ENCODE results near the gene PHKA2.

The PHKA2 gene

GRCh38 chrX:18887177-18887824, 96.6 kb downstream of the PHKA2 start:
- no peak for DNase-seq

DNA sequence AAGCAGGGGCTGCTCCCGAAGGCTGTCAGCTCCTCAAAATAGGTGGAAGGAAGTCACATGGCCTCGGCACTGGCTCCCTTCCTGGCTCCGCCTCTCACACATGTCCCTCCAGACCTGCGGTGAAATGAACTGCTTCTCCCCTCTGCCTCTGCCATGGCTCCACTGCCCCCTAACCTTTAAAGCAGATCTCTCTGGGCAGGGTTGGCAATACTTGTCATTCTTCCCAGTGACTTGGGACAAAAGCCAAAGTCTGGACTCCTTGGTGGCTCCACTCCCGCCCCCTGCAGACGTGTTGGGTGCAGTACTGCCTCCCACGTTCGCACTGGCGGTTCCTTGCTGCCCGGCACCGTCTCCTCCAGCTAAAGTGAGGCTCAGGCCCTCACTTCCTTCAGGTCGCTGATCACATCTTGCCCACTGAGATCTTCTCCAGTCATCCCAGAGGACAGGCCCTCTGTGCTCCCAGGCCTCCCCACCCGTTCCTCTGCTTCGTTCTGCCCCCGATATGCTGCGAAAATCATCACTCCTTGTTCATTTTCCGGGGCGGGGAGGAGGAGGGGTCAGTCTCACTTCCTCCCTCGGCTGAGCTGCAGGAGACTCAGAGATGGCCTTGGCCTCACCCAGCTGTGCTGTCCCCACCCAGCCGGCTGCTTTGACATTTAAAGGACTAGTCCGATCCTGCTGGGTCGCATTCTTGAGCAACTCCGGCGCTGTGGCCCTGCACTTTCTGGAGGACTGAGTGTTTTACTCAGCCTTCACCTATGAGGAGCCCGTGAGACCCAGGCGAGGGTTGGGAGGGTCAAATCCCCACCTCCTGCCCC, 97.4 kb downstream of the PHKA2 start:
- peak; percentile 30 to 42 for DNase-seq

DNA sequence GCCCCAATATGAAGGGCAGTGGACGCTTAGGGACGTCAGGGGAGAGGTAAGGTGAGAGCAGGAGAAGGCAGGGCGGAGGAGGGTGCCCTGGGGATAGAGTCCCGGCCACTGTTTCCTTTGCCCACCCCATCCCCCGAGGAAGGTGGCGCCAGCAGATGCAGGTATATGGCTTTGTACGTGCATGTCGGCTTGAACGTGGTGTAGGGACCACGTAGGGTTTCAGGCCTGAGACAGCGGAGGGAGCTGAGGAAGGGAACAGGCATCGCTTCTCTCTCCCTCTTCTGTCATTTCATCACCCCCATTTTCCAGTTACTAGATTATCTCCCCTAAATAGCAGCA, 97.9 kb downstream of the PHKA2 start:
- no peak for DNase-seq

DNA sequence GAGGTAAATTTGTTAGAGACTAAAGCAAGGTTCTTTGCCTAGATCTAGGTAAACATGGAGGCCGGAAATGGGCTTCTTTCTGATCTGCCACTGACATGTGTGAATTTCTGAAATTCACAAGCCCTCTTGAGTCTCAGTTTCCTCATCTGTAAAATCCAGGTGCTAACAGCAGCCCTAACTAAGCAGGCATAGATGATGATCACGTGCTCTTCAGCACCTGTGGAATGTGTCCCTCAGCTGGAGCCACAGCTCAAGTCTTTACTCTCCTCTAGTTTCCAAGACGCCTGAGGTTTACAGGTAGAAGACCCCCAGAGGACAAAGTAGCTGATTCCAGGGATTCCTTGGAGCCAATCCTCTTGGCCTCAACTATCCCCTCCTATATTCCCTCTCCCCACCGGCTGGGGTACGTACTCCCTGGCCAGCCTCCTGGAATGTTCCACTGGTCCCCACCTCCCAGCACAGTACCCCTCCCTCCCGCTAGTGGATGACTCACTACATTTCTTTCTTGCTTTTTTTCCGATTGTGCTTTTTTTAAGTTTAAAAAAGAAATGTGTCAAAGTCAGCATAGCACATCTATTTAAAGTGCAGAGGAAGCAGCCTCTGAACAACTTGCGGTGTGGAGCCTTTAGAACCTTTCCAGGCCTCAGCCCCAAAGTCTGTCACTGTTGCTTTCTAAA, 98.4 kb downstream of the PHKA2 start:
- DNase-seq, result no peak

- DNase-seq, result no peak
Measured at GRCh38 chrX:18884916-18885315, 99.0 kb downstream of the PHKA2 start.

GRCh38 chrX:18883961-18884765, 99.8 kb downstream of the PHKA2 start:
- no peak for DNase-seq

GRCh38 chrX:18883234-18883960, 100.5 kb downstream of the PHKA2 start:
- no peak for DNase-seq

DNA sequence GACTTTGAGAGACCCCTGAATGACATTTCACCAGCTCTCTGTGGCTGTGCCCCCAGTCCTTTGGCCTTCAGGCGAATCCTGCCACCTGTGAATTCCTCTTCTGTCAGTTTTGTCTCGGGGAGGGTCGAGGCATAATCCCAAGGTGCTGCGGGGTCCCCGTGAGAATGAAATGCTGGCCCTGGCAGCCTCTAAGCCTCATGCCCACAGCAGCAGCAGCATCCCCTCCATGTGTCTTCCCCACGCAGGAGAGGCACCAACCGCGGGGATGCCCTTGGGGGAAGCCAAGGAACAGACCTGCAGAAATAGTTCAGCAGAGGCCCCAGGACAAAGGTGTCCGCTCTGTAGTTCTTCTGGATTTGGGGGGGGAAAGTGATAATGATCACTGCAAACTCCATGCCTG, 104.8 kb downstream of the PHKA2 start:
- no peak for DNase-seq

DNA sequence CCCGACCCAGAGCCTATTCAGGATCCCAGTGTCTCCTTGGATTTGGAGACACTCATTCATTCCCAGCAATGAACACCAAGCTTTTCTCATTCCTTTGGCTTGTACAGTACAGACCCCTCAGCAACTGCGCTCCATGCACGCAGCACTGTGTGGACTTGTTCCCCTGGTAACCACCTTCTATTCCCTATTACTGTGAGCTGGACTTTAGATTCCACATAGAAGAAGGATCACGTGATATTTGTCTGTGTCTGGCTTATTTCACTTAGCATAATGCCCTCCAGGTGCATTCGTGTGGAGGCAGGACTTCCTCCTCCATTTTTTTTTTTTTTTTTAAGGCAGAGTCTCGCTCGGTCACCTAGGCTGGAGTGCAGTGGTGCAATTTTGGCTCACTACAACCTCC, 106.4 kb downstream of the PHKA2 start:
- no peak for DNase-seq

GRCh38 chrX:18875256-18875878, 108.5 kb downstream of the PHKA2 start:
- DNase-seq, result no peak

DNA sequence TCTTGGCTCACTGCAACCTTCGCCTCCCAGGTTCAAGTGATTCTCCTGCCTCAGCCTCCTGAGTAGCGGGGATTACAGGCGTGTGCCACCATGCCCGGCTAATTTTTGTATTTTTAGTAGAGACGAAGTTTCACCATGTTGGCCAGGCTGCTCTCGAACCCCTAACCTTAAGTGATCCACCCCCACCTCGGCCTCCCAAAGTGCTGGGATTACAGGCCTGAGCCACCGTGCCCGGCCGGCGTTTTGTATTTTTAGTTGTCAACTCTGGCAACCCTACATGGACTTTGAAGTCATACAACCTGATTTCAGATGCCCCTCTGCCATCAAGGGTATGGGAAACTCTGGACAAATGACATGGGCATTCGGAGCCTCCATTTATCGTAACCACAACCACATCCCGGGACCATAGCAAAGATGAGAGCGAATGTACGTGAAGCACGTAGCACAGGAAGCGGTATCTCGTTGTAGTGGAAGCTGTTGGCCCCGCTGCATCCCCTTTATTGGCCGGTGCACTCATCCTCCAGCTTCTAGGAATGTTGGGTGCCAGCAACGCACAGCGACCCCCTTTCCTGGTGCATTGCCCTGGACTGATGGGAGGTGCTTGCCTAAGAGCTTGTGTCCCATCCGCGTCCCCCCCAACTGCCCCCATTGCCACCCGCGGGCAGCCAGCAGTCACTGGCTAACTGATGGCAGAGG, 109.2 kb downstream of the PHKA2 start:
- no peak for DNase-seq

DNA sequence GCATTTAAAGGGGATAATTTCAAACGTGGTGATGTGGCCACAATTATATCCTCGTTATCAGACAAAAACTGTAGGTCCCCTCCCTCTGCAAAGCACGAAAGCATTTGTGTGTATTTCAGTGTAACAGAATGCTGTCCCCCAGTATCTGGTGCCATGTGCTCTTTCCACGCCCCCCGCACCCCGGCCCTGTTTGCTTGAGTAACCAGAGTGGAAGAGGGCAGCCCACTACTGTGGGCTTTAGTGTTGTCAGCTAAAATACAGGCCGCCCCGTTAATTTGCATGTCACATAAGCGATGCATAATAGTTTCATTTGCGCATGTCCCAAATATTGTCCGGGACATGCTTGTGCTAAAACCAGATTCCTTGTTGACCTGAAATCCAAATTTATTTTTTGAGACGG, 110.1 kb downstream of the PHKA2 start:
- DNase-seq, result no peak

DNA sequence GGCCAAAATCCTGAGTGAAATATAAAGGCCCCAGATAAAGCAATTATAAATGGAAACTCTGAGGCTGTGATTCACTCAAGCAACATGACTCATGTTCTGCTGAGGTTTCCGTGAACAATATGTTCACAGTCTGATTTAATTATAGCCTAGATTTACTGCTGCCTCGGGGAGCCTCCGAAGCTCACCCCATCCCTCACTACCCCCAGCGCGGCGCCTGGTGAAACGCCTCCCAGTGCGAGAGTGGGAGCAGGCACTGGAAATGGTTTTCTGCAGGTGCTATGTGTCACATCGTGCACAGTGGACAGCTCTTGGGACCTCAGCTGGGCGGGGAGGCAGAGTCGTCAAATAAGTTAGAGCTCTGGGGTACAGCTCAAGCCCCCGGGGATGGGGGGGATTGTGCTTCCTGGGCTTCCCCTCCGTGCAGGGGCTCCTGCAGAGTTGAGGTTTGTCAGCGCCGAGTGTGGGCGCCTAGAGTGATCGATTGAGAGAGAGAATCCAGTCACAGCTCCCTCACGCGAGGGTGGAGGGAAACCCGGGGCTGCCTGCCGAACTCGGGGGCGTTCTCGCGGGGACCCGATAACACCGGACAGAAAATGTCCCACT, 110.6 kb downstream of the PHKA2 start:
- DNase-seq, result no peak

GRCh38 chrX:18872621-18873020, 111.3 kb downstream of the PHKA2 start:
- DNase-seq, result no peak

- DNase-seq, result no peak
Measured at GRCh38 chrX:18871970-18872369, 111.9 kb downstream of the PHKA2 start.

- no peak for DNase-seq
Measured at GRCh38 chrX:18871161-18871890, 112.6 kb downstream of the PHKA2 start.

GRCh38 chrX:18864390-18864920, 119.5 kb downstream of the PHKA2 start:
- DNase-seq, result no peak

- DNase-seq, result no peak
Measured at GRCh38 chrX:18861511-18861910, 122.4 kb downstream of the PHKA2 start.

DNA sequence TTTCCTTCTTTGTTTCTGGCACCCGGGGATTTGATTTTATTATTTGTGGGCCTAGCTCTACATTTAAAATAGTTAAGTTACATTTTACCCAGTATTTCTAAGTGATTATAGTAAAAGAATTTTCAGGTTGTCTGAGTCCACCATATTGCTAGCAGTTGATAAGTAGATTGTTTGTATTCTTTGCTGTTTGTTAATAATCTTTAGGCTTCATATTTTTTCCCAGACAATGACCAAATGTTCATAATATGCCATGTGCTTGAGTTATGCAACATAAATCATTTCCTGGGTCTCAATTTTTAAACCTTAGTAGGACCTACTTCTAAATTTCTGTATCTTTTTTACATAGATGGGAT, 127.3 kb downstream of the PHKA2 start:
- no peak for DNase-seq
